Measurements from ENCODE around the gene CSTA.

CSTA gene

DNA sequence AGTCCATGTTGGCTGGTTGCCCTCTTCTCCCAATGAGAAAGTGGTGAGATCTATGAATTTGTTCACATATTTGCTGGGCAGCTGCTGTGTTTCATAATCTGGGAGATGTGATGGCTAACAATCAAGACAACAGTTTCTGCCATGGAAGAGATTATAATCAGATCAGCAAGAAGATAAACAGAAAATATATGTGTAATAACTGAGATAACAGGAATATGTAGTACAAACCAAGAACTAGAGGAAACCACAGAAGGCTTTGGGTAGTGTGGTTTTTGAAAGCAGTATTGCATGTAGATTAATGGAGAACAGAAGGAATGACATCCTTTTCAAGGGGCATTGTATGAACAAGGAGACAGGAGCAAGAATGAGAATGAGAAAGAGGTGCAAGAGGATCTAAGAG lies 12.2 kb upstream of the CSTA start:
- H3K27ac Mint-ChIP-seq = no peak overlapping the region

DNA sequence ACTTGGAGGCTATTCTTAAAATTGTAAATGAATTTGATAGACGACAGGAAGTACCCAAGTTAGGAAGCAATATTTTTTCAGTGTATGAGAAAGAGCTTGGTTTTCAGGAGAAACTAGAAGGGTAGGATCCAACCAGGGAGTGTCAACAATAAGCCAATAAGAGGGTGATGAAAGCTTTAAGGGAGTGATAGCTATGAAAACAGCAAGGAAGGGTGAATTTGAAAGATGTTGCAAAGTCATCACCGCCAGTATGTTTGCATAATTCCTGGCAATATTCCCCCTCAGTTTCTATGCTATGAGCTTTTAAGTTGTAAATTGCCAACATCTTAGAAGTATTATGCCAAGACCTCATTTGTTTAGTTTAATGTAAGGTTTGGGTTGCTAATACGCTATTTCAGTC lies 11.8 kb upstream of the CSTA start:
- ATAC-seq (no peak), DNase-seq (ENCODE audit: low spot score in 2 of 2) (no peak)
- H3K4me3 Mint-ChIP-seq = no peak overlapping the region
- peaks cover 6% of the 10 kb centered on the region for H3K4me1 Mint-ChIP-seq
- H3K27ac Mint-ChIP-seq = no peak overlapping the region
- no peaks in the 10 kb centered on the region for H3K9me3 Mint-ChIP-seq
- no peaks in the 10 kb centered on the region for H3K36me3 Mint-ChIP-seq

More for the DNA sequence above, 12.2 kb upstream of the CSTA start:
- DNase-seq (ENCODE audit: low spot score in 2 of 2) = no peak
- H3K9me3 Mint-ChIP-seq = no peaks in the 10 kb centered on the region
- no peak for ATAC-seq
- H3K36me3 Mint-ChIP-seq = no peaks in the 10 kb centered on the region
- peaks cover 6% of the 10 kb centered on the region for H3K4me1 Mint-ChIP-seq
- H3K4me3 Mint-ChIP-seq = no peak overlapping the region

DNA sequence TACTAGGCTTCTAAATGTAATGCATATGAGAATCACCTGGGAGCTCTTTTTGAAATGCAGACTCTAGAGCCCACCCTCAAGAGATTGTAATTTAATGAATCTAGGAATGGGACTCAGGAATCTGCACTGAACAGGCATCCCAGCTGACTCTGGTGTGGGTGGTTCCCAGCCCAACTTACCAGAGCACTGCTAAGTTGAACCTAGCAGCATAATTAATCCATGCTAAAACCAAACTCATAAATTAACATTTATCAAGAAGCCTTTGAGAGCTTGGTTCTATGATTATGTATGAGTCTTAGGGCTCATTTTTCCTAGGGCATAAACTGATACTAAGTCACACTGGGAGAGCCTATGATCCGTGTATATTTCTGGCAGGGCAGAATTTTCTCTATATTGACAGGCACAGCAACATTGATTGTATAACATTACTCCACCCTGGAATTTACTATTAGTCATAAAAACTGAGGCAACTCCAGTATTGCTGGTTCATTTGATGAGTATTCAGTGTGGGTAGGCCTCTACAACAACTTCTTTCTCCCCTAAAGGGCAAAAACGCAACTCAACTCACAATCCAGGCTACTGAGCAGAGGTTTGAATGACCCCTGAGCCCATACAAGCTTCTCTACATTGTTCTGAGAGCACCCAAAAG lies 10.7 kb upstream of the CSTA start:
- peaks cover 6% of the 10 kb centered on the region for H3K4me1 Mint-ChIP-seq
- no peak for ATAC-seq
- no peak overlapping the region for H3K4me3 Mint-ChIP-seq
- DNase-seq (ENCODE audit: low spot score in 2 of 2) = no peak
- H3K27ac Mint-ChIP-seq = no peak overlapping the region
- no peaks in the 10 kb centered on the region for H3K9me3 Mint-ChIP-seq
- no peaks in the 10 kb centered on the region for H3K36me3 Mint-ChIP-seq

DNA sequence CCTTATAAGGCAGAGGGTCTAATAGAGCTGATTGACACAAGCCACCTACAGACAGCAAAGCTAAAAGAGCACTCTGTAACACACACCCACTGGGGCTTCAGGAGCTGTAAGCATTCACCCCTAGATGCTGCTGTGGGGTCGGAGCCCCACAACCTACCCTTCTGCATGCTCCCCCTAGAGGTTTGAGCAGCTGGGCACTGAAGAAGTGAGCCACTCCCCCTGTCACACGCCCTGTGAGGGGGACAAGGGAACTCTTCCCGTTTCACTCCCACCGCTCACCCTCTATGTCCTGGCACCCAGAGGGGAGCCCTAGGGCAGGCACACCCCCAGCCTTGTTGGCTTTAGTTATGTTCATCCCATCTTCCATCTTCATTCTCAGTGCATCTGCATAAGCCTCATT lies 9.4 kb upstream of the CSTA start:
- H3K4me3 Mint-ChIP-seq = no peak overlapping the region
- no peak for DNase-seq (ENCODE audit: low spot score in 2 of 2)
- no peaks in the 10 kb centered on the region for H3K9me3 Mint-ChIP-seq
- H3K27ac Mint-ChIP-seq = no peak overlapping the region
- peaks cover 6% of the 10 kb centered on the region for H3K4me1 Mint-ChIP-seq
- no peaks in the 10 kb centered on the region for H3K36me3 Mint-ChIP-seq
- no peak for ATAC-seq

DNA sequence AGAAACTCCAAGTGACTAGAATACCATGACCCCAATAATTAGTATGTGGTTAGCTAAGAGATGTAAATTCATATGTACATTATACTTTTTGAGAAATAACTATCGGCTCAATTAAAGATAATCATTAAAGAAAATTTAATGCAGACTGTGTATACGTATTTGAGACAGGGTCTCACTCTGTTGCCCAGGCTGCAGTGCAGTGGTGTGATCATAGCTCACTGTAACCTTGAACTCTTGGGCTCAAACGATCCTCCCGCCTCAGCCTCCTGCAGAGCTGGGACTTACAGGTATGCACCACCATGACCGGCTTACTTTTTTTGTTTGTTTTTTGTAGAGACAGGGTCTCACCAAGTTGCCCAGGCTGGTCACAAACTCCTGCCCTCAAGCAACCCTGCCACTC lies 8.7 kb upstream of the CSTA start:
- no peaks in the 10 kb centered on the region for H3K9me3 Mint-ChIP-seq
- DNase-seq (ENCODE audit: low spot score in 2 of 2) = no peak
- no peaks in the 10 kb centered on the region for H3K36me3 Mint-ChIP-seq
- H3K4me1 Mint-ChIP-seq = peaks cover 6% of the 10 kb centered on the region
- ATAC-seq = no peak
- no peak overlapping the region for H3K4me3 Mint-ChIP-seq
- no peak overlapping the region for H3K27ac Mint-ChIP-seq

DNA sequence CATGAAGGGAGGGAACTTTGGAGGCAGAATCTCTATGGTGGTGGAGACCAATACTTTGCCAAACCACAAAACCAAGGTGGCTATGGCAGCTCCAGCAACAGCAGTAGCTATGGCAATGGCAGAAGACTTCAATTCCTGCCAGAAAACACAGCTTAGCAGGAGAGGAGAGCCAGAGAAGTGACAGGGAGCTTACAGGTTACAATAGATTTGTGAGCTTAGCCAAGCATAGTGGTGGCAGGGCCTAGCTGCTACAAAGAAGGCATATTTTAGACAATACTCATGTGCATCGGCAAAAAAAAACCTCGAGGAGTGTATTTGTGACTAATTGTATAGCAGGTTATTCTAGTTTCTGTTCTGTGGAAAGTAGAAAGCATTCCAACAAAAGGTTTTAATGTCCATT lies 6.4 kb upstream of the CSTA start:
- no peaks in the 10 kb centered on the region for H3K36me3 Mint-ChIP-seq
- no peak overlapping the region for H3K27ac Mint-ChIP-seq
- peaks cover 7% of the 10 kb centered on the region for H3K4me1 Mint-ChIP-seq
- DNase-seq (ENCODE audit: low spot score in 2 of 2) (no peak), ATAC-seq (no peak)
- H3K4me3 Mint-ChIP-seq = no peak overlapping the region
- H3K9me3 Mint-ChIP-seq = no peaks in the 10 kb centered on the region

DNA sequence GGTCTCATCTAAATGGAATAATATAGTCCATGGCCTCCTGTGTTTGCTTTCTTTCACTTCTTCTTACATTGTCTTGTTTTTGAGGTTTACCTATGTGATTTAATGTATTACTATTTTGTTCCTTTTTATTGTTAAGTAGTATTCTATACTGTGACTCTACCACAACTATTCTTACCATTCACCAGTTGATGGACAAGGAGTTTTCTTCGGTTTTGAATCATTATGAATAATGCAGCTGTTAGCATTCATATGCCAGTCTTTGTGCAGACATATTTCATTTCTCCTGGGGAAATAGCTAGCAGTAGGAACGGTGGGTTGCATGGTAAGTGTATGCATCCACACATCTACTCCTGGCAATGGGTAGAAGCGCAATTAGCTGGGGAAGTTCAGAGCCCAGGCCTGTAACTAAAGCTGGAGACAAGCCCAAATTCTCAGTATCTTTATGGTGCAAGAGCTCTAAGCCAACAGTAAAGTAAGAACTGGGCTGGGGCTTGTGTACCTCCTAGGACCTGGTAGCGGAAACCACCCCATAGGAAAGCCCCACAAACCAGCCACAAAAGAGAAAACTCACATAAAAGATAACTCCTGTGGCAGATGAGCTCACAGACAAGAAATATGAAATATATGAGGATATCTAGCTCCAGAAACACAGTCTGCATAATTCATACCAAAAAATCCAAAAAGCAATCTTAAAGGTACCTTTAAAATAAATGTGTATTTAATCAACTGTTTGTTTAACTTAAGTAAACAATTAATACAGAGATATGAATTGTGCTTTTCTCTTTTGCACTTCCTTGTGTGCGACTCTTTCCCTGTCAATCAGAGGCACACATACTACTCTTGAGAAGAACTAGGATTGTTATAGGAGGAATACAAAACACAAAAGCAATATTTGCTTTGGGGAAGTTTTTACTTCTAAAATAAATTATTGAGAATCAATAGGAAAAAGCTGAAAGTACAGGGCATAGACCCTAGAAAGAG lies 2.7 kb upstream of the CSTA start:
- no peak overlapping the region for H3K27ac Mint-ChIP-seq
- H3K9me3 Mint-ChIP-seq = no peaks in the 10 kb centered on the region
- ATAC-seq = peak; percentile 82

DNA sequence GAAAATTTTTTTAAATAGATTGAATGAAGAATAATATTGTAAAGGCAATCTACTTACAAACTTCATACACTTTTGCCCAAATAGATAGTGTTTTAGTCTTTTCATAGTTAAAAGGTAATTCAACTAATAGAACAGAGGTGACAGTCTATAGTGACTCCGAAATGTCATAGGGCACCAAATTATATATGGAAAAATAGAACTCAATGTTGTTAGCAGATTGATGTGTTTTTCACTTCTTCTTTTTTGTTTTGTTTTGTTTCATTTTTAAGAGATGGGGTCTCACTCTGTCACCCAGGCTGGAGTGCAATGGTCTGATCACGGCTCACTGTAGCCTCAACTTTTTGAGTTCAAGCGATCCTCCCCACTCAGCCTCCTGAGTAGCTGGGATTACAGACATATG lies 721 bp downstream of the CSTA start:
- peaks cover 7% of the 10 kb centered on the region for H3K4me1 Mint-ChIP-seq
- no peaks in the 10 kb centered on the region for H3K9me3 Mint-ChIP-seq
- no peak overlapping the region for H3K4me3 Mint-ChIP-seq

More for the DNA sequence above, 2.7 kb upstream of the CSTA start:
- Mint-ChIP-seq H3K4me3 (no peak overlapping the region), H3K4me1 (peaks cover 7% of the 10 kb centered on the region), H3K36me3 (no peaks in the 10 kb centered on the region)
- no peak for DNase-seq (ENCODE audit: low spot score in 2 of 2)

DNA sequence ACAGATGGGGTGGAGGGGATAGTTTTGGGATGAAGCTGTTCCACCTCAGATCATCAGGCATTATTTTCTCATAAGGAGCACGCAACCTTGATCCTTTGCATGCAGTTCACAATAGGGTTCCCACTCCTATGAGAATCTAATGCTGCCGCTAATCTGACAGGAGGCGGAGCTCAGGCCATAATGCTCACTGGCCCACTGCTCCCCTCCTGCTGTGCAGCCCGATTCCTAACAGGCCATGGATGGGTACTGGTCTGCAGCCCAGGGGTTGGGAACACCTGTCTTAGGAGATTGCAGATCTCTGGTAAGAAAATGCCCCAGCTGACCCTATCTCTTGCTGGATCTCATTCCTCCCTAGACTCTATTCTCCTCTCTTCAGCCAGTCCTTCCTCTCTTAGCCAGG lies 6.8 kb downstream of the CSTA start:
- no peak for ATAC-seq
- H3K4me3 Mint-ChIP-seq = no peak overlapping the region
- no peaks in the 10 kb centered on the region for H3K4me1 Mint-ChIP-seq
- no peak overlapping the region for H3K27ac Mint-ChIP-seq
- no peak for DNase-seq (ENCODE audit: low spot score in 2 of 2)
- no peaks in the 10 kb centered on the region for H3K36me3 Mint-ChIP-seq
- H3K9me3 Mint-ChIP-seq = no peaks in the 10 kb centered on the region

More for the DNA sequence above, 721 bp downstream of the CSTA start:
- Mint-ChIP-seq H3K27ac (no peak overlapping the region), H3K36me3 (no peaks in the 10 kb centered on the region)
- ATAC-seq = no peak
- no peak for DNase-seq (ENCODE audit: low spot score in 2 of 2)

DNA sequence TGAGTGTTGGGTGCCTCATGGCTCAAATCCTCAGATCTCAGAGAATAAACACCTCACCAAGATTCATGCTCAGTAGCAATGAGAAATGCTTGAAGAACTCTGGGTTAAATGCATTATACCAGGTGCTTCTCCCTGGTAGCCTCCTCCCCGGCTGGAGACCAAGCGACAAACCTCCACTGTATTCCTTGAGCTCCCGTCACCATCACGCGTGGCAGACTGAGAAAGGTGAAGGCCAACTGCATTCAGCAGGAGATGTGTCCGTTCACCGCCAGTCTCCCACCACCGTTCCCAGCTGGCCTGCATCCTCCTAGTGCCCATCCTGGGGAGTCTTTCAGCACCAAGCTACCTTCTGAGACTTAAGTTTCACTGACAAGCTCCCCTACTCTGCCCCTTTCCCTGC lies 7.5 kb downstream of the CSTA start:
- H3K27ac Mint-ChIP-seq = no peak overlapping the region
- H3K4me1 Mint-ChIP-seq = no peaks in the 10 kb centered on the region
- H3K4me3 Mint-ChIP-seq = no peak overlapping the region
- no peaks in the 10 kb centered on the region for H3K36me3 Mint-ChIP-seq
- no peaks in the 10 kb centered on the region for H3K9me3 Mint-ChIP-seq
- no peak for DNase-seq (ENCODE audit: low spot score in 2 of 2)
- no peak for ATAC-seq

DNA sequence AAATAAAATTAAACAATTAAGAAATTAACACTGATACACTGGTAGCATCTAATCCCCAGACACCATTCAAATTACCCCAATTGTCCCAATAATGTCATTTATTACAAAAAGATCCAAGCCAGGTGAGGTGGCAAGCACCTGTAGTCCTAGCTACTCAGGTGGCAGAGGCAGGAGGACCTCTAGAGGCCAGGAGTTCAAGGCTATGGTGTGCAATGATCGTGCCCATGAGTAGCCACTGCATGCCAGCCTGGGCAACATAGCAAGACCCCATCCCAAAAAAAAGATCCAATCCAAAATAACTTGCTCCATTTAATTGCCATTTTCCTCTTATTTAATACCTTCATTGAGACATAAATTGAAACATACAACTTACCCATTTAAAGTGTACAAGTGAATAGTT lies 17.8 kb downstream of the CSTA start:
- H3K27ac Mint-ChIP-seq = no peak overlapping the region
- DNase-seq (ENCODE audit: low spot score in 2 of 2) = no peak
- ATAC-seq = no peak
- H3K9me3 Mint-ChIP-seq = no peaks in the 10 kb centered on the region
- no peaks in the 10 kb centered on the region for H3K4me1 Mint-ChIP-seq
- H3K36me3 Mint-ChIP-seq = no peaks in the 10 kb centered on the region
- no peak overlapping the region for H3K4me3 Mint-ChIP-seq

DNA sequence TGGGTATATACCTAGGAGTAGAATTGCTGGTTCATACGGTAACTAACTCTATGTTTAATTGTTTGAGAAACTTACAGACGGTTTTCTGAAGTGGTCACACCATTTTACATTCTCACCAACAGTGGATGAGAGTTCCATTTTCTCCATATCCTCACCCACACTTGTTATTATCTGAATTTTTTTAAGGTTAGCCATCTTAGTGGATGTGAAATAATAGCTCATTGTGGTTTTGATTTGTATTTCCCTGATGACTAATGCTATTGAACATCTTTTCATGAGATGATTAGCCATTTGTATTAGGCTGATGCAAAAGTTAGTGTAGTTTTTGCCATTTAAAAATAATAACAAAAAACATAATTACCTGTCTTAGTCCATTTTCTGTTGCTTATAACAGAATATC lies 18.6 kb downstream of the CSTA start:
- Mint-ChIP-seq H3K4me3 (no peak overlapping the region), H3K27ac (no peak overlapping the region), H3K36me3 (no peaks in the 10 kb centered on the region), H3K4me1 (no peaks in the 10 kb centered on the region), H3K9me3 (no peaks in the 10 kb centered on the region)
- DNase-seq (ENCODE audit: low spot score in 2 of 2) (no peak), ATAC-seq (no peak)

DNA sequence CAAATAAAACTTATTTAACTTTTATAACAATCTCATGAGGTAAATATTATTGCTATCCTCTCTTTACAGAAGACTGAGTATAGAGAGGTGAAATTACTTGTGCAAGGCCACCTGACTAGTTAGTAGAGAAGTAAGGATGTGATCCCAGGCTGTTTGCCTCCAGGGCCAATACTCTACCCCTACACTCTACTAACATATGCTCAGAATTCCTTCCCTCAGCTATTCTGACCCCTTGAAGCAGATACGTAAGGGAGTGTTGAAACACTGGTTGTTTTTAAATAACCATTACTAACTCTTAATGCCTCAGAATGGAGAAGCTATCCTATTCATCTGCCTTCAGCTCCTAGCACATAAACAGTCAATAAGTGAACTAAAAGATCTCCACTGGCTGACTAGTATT lies 24.1 kb downstream of the CSTA start:
- Mint-ChIP-seq H3K4me3 (no peak overlapping the region), H3K9me3 (no peaks in the 10 kb centered on the region), H3K4me1 (no peaks in the 10 kb centered on the region), H3K36me3 (no peaks in the 10 kb centered on the region), H3K27ac (no peak overlapping the region)
- no peak for DNase-seq (ENCODE audit: low spot score in 2 of 2)
- no peak for ATAC-seq

DNA sequence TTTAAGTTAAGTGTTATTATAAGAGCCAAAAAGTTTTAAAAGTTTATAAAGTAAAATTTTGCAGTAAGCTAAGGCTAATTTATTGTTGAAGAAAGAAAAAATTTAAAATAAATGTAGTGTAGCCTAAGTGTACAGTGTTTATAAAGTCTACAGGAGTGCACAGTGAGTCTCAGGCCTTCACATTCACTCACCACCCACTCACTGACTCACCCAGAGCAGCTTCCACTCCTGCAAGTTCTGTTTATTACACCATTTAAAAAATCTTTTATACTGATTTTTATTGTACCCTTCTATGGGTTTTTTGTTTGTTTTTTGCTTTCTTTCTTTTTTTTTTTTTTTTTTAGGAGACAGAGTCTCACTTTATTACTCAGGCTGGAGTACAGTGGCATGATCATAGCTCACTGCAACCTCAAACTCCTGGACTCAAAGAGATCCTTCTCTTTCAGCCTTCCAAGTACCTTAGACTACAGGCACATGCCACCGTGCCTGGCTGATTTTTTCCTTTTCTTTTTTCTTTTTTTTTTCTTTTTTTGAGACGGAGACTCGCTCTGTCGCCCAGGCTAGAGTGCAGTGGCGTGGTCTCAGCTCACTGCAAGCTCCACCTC lies 25.9 kb downstream of the CSTA start:
- no peak overlapping the region for H3K4me3 Mint-ChIP-seq
- H3K36me3 Mint-ChIP-seq = no peaks in the 10 kb centered on the region
- no peaks in the 10 kb centered on the region for H3K9me3 Mint-ChIP-seq
- ATAC-seq = no peak
- no peaks in the 10 kb centered on the region for H3K4me1 Mint-ChIP-seq
- H3K27ac Mint-ChIP-seq = no peak overlapping the region
- DNase-seq (ENCODE audit: low spot score in 2 of 2) = no peak

DNA sequence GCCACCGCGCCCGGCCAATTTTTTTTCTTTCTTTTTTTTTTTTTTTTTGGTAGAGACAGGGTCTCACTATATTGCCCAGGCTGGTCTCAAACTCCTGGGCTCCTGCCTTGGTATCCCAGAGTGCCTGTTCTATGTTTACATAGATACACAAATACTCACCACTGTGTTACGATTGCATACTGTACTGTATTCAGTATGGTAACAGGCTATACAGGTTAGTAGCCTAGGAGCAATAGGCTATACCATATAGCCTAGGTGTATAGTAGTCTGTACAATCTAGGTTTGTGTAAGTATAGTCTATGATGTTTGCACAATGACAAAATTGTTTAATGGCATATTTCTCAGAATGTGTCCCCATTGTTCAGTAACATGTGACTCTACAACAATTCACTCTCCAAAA lies 26.6 kb downstream of the CSTA start:
- H3K4me1 Mint-ChIP-seq = no peaks in the 10 kb centered on the region

DNA sequence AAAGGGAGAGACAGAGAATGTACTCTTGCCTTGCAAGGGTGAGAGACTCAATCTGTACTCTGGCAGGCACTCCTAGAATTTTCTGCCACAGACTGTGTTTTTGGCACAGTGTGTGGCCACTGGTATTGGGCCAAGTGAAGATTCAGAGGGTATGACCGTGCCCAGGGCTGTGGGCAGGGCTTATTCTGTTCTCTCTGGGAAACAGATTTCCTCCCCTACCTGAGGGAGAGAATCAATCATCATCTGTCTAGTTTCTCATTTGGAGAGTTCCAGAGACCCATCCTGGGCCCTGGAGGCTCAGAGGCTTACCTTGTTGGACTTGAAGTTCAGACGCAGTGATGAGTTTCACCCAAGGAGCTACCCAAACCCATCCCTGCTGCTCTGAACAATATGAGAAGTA lies 28.2 kb downstream of the CSTA start:
- Mint-ChIP-seq H3K36me3 (peaks cover 2% of the 10 kb centered on the region), H3K4me3 (no peak overlapping the region), H3K9me3 (no peaks in the 10 kb centered on the region), H3K4me1 (no peaks in the 10 kb centered on the region), H3K27ac (no peak overlapping the region)
- DNase-seq (ENCODE audit: low spot score in 2 of 2) (no peak), ATAC-seq (no peak)

More for the DNA sequence above, 26.6 kb downstream of the CSTA start:
- H3K4me3 Mint-ChIP-seq = no peak overlapping the region
- no peak for DNase-seq (ENCODE audit: low spot score in 2 of 2)
- no peak overlapping the region for H3K27ac Mint-ChIP-seq
- no peaks in the 10 kb centered on the region for H3K36me3 Mint-ChIP-seq
- no peak for ATAC-seq
- no peaks in the 10 kb centered on the region for H3K9me3 Mint-ChIP-seq
